GM19023 (cell line): ENCODE results near the gene SLF2.
A peak's percentile ranks its signal among the peaks of the same experiment; 100 is the strongest.
"Not testable (repeated sequence)": the region's sequence is repeated elsewhere in the genome, so short reads cannot be mapped to it uniquely, and the experiment has no call there.

Source experiments
- ATAC-seq: cut with Tn5 transposase; IDR thresholded peaks from one replicate; pipeline ENCODE4 v1.9.1; 2021; ENCODE audit warnings: mild to moderate bottlenecking, moderate library complexity; ENCODE audit not compliant: unreplicated experiment

Gene SLF2

GRCh38 chr10:100943508-100943907 is 30.7 kb downstream of the SLF2 start:
- no peak for ATAC-seq

- ATAC-seq, result no peak
Measured at GRCh38 chr10:100945754-100946153, 33.0 kb downstream of the SLF2 start.

- ATAC-seq, result no peak
Measured at GRCh38 chr10:100948916-100949315, 36.2 kb downstream of the SLF2 start.

DNA sequence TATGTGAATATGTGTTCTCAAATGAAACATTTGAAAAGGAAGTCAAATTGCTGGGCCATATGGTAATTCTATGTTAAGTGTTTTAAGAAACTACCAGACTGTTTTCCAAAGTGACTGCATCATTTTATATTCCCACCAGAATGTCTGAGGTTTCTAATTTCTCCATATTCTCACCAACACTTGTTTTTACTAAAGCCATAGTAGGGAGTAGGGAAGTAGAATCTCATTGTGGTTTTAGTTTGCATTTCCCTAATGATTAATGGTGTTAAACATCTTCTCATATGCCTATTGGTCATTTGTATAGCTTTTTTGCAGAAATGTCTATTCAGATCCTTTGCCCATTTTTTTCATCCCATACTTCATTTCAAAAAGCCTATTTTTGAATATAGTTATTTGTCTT is 47.5 kb downstream of the SLF2 start:
- ATAC-seq, result no peak

GRCh38 chr10:100962351-100963080 is 49.8 kb downstream of the SLF2 start:
- ATAC-seq, result no peak

DNA sequence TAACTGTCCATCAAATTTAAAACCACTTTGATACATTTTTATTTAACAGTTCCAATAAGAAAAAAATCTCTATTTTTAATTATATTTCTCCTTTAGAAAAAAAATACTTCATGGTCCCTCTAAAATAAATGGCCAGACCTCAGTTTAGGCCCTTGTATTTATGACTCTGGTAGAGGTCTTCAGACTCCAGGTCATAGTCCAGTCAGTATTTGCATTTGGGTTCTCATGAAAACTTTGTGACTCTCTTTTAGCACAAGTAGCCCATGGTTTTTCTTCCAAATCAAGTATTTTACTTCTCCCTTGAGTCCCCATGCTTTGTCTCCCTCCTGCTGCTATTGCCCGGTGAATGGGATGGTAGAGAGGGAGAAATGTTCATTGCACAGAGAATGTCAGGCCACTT is 51.1 kb downstream of the SLF2 start:
- no peak for ATAC-seq

GRCh38 chr10:100965820-100966219 is 53.1 kb downstream of the SLF2 start:
- ATAC-seq, result no peak

GRCh38 chr10:100966887-100967286 is 54.1 kb downstream of the SLF2 start:
- no peak for ATAC-seq

GRCh38 chr10:100967332-100967731 is 54.6 kb downstream of the SLF2 start:
- ATAC-seq, result no peak

DNA sequence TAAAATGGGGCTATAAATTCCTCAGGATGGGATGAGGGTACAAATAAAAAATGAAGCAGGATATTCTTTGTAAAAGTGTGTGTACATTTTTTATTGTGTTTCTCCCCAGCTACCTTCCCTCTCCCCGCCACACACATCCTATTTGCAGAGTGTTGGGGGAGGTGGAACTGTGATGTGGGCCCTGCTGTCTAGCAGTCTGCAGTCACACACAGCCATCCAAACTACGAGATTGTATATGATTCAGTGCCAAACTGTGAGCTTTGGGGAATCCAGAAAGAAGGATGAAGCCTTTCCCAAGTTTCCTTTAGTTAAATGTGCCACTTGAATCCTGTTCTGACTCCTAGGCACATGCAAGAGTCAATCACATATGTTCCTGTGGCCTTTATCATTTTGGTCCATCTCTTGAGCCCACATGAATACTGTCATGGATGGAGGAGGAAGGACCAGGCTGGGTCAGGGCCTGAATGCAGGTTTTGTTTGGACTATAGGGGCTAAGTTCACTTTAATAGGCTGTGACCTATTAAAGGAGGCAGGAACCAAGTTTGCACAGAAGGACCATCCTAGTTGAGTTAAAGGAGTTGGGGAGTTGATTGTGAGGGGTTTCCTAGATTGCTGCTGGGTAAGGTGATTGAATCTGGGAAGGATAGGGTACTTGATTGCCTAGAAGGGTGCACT is 55.4 kb downstream of the SLF2 start:
- ATAC-seq, result no peak

GRCh38 chr10:100968863-100969186 is 56.1 kb downstream of the SLF2 start:
- ATAC-seq, result no peak

DNA sequence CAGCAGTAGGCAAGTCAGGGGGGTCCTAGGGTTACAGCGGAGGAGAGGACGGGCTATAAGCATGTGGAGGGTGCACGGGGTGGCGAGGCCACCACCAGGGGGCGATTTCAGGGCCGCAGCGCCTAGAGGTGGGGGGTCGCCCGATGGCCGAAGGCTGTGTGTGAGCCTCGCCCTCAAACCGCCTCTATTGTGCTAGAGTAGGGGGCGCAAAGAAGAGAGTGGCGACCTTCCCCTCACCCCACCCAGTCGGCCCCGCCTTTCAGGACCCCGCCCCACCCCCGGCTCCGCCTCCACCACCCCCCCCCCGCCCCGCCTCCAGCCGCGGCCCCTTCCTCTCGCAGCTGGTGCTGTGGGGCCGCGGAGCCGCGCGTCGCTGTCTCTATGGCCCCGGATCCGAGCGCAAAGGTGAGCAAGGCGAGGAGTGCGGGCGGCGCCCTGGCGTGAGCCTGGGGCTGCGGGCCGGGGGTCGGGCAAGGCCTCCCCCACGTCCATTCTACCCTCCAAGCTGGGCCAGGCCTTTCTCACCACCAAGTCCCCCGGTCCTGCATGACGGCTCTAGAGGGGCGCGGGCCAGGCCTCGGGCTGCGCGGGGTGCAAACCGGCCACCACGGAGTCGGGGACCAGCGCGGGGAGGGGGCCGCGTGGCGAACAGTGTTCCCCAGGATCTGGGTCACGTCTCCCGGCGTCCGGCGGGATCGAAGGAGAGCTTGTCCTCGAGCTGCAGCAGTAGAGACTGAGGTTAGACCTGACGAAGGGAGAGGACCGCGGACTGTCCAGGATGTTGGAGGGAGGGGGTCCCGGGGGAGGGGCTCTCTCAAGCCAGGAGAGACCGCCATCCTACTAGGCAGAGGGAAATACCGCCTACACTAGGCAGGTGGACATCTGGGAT is 56.7 kb downstream of the SLF2 start, which contains the start of gene SEMA4G:
Gene SEMA4G, plus strand, starts transcription at position 318 of the 889 bp plus-strand sequence. CDS start 3,409 bp downstream, outside the sequence.
- peak; percentile 58 for ATAC-seq

DNA sequence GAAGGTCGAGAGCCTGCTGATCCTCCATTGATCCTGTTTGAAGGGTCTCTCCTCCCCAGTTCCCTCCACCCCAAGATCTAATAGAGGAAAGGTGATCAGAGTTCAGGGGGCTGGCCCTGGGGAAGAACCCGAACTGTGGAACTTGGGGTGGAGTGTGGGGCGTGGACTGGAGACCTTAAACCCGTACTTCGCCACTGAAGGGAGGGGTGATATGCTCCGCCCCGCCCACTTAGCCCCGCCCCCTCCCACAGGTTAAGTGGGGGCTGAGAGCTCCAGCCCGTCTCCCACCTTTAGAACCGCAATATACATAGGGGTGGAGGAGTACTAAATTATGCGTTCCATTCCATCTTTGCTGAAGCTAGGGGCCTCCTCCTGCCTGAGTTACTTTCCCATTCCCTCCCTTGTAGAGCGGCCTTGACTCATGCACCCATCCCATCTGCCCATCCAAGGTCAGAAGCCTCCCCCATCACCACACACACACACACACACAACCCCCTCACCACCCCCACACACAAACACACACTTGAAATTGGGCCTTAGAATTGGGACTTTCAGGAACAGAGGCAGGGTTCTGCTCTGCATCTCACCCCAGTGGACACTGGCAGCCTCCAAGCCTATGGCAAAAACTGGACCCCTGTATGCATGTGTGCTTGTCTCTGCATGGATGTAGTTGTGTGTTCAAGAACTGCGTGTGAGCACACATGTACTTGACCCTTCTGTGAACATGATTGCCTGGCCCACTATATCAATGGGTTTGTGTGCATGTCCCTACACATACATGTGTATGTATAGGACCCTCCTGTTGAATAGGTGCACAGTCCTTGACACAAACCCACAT is 57.5 kb downstream of the SLF2 start:
- ATAC-seq, result no peak

DNA sequence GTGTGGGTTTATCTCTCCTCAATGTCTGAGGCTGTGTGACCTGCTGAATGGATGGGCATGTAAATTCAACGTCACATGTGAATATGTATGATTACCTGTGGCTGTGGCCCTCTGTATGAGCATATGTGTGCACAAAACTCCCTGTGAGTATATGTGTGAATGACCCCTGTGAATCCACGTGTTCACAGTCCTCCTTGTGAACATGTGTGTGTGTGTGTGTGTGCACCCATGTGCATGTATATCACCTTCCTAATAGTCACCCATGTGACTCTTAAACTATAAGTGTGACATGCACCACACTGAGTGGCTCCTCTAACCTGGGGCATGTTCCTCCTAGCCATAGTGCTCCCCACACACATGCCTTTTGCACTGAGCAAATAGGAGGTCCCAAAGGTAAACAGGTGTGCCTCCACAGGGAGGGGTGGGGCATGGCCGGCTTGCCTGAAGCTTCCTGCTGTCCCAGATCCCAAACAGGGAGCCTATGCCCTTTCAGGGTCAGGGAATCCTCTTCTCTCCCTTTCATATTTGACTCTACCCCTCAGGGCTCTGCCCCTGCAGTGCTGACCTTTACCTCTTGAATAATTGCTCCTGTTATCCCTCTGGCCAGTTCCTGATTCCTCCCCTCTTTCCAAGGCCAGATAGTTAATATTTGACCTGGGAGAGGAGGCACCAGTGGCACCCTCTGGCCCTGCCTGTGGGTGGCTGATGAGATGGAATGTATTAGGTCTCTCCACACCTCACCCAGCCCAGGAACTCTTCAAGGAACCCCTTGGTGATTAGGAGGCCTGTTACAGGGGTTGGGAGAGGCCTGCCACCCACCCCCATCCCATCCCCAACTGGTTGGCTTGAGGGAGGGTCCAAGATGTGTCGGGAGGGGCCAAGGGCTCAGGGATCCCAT is 58.4 kb downstream of the SLF2 start:
- ATAC-seq, result no peak

- no peak for ATAC-seq
Measured at GRCh38 chr10:100972115-100972903, 59.5 kb downstream of the SLF2 start.

DNA sequence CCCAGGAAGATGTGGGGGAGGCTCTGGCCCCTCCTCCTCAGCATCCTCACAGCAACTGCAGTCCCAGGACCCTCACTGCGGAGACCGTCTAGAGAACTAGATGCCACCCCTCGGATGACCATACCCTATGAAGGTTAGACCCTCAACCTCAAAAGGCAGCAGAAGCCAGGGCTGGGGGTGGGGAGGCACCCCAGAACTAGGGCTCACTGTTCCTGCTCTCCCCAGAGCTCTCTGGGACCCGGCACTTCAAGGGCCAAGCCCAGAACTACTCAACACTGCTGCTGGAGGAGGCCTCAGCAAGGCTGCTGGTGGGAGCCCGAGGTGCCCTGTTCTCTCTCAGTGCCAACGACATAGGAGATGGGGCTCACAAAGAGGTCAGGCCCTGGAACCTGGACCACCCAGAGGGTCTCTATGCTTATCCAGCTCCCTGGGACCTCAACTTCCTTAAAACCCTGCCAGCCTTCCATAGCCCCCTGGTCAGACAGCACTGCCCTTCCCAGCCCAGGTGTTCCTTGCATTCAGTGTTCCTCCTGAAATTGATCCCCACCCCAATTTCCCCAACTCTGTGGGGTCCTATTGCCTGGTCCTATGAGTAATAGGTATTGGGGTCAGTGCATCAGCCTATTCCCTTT is 60.3 kb downstream of the SLF2 start:
- no peak for ATAC-seq

DNA sequence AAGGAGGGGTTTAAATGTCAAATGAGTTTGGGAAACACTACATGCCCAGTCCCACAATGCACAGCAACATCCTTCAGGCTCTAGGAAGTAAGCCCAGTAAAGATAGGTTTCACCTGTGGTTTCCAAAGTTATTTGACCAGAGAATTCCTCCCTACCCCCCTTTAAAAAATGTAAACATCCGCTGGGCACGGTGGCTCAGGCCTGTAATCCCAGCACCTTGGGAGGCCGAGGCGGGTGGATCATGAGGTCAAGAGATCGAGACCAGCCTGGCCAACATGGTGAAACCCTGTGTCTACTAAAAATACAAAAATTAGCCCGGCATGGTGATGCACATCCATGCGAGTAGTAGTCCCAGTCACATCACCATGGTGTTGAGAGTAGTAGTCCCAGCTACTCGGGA is 62.6 kb downstream of the SLF2 start:
- not testable (repeated sequence) for ATAC-seq

GRCh38 chr10:100976906-100977305 is 64.1 kb downstream of the SLF2 start:
- no peak for ATAC-seq
